ENCODE results near the gene USP24. TPM values are rescaled to one million over a fixed set of nuclear protein-coding genes. Genes with fewer than 3 reads are reported as not detected.

USP24 gene
- total RNA-seq, 2 donors from 2014 or later: 47.8 to 58.5 TPM

GRCh38 chr1:55068638-55069037 lies 146.5 kb downstream of the USP24 start:
- no peaks in the 10 kb centered on the region for H3K27me3 ChIP-seq (replicated peaks; ENCODE audit: insufficient read depth)
- ATAC-seq (ENCODE audit: insufficient number of reproducible peaks, low FRiP score, low read depth): no peak
- H3K27ac ChIP-seq: no peak overlapping the region
- peaks cover 55% of the 10 kb centered on the region for H3K36me3 ChIP-seq
- H3K9me3 ChIP-seq: no peaks in the 10 kb centered on the region
- H3K4me3 ChIP-seq: no peak overlapping the region
- H3K4me1 ChIP-seq (ENCODE audit: control insufficient read depth in 1 of 2, low read depth in 2 of 2): peaks cover 14 to 36% of the 10 kb centered on the region in 2 donors
- DNase-seq (ENCODE audit: low spot score): no peak
- TF ChIP-seq CTCF (IDR thresholded peaks at IDR 0.05): no peak

- no peaks in the 10 kb centered on the region for H3K9me3 ChIP-seq
- no peak for ATAC-seq (ENCODE audit: insufficient number of reproducible peaks, low FRiP score, low read depth)
- H3K36me3 ChIP-seq: peaks cover 47% of the 10 kb centered on the region
- TF ChIP-seq CTCF (IDR thresholded peaks at IDR 0.05): no peak
- no peaks in the 10 kb centered on the region for H3K27me3 ChIP-seq (replicated peaks; ENCODE audit: insufficient read depth)
- H3K27ac ChIP-seq: peak overlapping the region in 1 of 2 donors; percentile 6
- peaks cover 14 to 36% of the 10 kb centered on the region in 2 donors for H3K4me1 ChIP-seq (ENCODE audit: control insufficient read depth in 1 of 2, low read depth in 2 of 2)
- DNase-seq (ENCODE audit: low spot score): no peak
- H3K4me3 ChIP-seq: no peak overlapping the region
Observed at GRCh38 chr1:55067914-55068313, 147.2 kb downstream of the USP24 start.

GRCh38 chr1:55067022-55067778 lies 148.0 kb downstream of the USP24 start:
- Histone ChIP-seq H3K9me3 (no peaks in the 10 kb centered on the region), H3K4me3 (no peak overlapping the region), H3K27ac (peak overlapping the region in 1 of 2 donors; percentile 6), H3K27me3 (replicated peaks; ENCODE audit: insufficient read depth) (no peaks in the 10 kb centered on the region), H3K36me3 (peaks cover 40% of the 10 kb centered on the region), H3K4me1 (ENCODE audit: control insufficient read depth in 1 of 2, low read depth in 2 of 2) (peaks cover 14 to 42% of the 10 kb centered on the region in 2 donors)
- ATAC-seq (ENCODE audit: insufficient number of reproducible peaks, low FRiP score, low read depth) (no peak), DNase-seq (ENCODE audit: low spot score) (no peak)
- no peak for TF ChIP-seq CTCF (IDR thresholded peaks at IDR 0.05)

GRCh38 chr1:55065648-55066047 lies 149.5 kb downstream of the USP24 start:
- no peak for DNase-seq (ENCODE audit: low spot score)

GRCh38 chr1:55064861-55065263 lies 150.3 kb downstream of the USP24 start:
- Histone ChIP-seq H3K27ac (peak overlapping the region; percentile 44 to 60), H3K4me1 (ENCODE audit: control insufficient read depth in 1 of 2, low read depth in 2 of 2) (peaks cover 14 to 52% of the 10 kb centered on the region in 2 donors), H3K36me3 (peaks cover 18% of the 10 kb centered on the region), H3K9me3 (no peaks in the 10 kb centered on the region), H3K27me3 (replicated peaks; ENCODE audit: insufficient read depth) (no peaks in the 10 kb centered on the region), H3K4me3 (no peak overlapping the region)
- no peak for DNase-seq (ENCODE audit: low spot score)
- no peak for ATAC-seq (ENCODE audit: insufficient number of reproducible peaks, low FRiP score, low read depth)
- TF ChIP-seq CTCF (IDR thresholded peaks at IDR 0.05): no peak

More at GRCh38 chr1:55065648-55066047, 149.5 kb downstream of the USP24 start:
- no peak overlapping the region for H3K4me3 ChIP-seq
- no peak for TF ChIP-seq CTCF (IDR thresholded peaks at IDR 0.05)
- H3K27me3 ChIP-seq (replicated peaks; ENCODE audit: insufficient read depth): no peaks in the 10 kb centered on the region
- H3K36me3 ChIP-seq: peaks cover 25% of the 10 kb centered on the region
- no peaks in the 10 kb centered on the region for H3K9me3 ChIP-seq
- ATAC-seq (ENCODE audit: insufficient number of reproducible peaks, low FRiP score, low read depth): no peak
- peak overlapping the region; percentile 26 to 60 for H3K27ac ChIP-seq
- H3K4me1 ChIP-seq (ENCODE audit: control insufficient read depth in 1 of 2, low read depth in 2 of 2): peaks cover 14 to 52% of the 10 kb centered on the region in 2 donors

Measured in thoracic aorta (tissue), 2 donors.